HepG2 (cell line): ENCODE results near the gene CCSER1. TPM values are rescaled to one million over a fixed set of nuclear protein-coding genes. Genes with fewer than 3 reads are reported as not detected.
A peak's percentile ranks its signal among the peaks of the same experiment; 100 is the strongest.

Experiments
- CEBPG ChIP-seq: IDR thresholded peaks from 2 replicates; pipeline ENCODE4 v1.6.1; 2016
- HOXA5 ChIP-seq: sonication (generic); formaldehyde crosslinking; IDR thresholded peaks from 2 replicates; pipeline ENCODE4 v1.4.0; 2020; ENCODE audit warnings: missing genetic modification reagents
- KDM6A ChIP-seq: IDR thresholded peaks from 2 replicates; pipeline ENCODE4 v1.6.1; 2016; ENCODE audit warnings: low read depth
- MIXL1 ChIP-seq: IDR thresholded peaks from 2 replicates; pipeline ENCODE4 v1.6.1; 2016
- MYC ChIP-seq: sonication (generic); formaldehyde crosslinking; IDR thresholded peaks from 2 replicates; pipeline ENCODE4 v1.9.0; 2021; ENCODE audit warnings: missing genetic modification reagents, borderline replicate concordance
- NFKBIZ ChIP-seq: IDR thresholded peaks from 2 replicates; pipeline ENCODE4 v1.6.1; 2018; ENCODE audit warnings: missing genetic modification reagents, missing compliant biosample characterization
- PITX1 ChIP-seq: sonication (generic); formaldehyde crosslinking; IDR thresholded peaks from 2 replicates; pipeline ENCODE4 v1.5.1; 2020; ENCODE audit warnings: mild to moderate bottlenecking, missing genetic modification reagents
- POGZ ChIP-seq: sonication (generic); formaldehyde crosslinking; IDR thresholded peaks from 2 replicates; pipeline ENCODE4 v1.4.0; 2020; ENCODE audit warnings: mild to moderate bottlenecking, missing genetic modification reagents
- REPIN1 ChIP-seq: sonication (generic); formaldehyde crosslinking; IDR thresholded peaks from 2 replicates; pipeline ENCODE4 v1.8.0; 2022; ENCODE audit warnings: missing genetic modification reagents, low read depth, mild to moderate bottlenecking, borderline replicate concordance
- SMYD3 ChIP-seq: sonication (generic); formaldehyde crosslinking; IDR thresholded peaks from 2 replicates; pipeline ENCODE4 v1.8.1; 2023; ENCODE audit warnings: mild to moderate bottlenecking, missing genetic modification reagents
- SRSF1 ChIP-seq: fragments of 200-400 bp; formaldehyde crosslinking; optimal IDR thresholded peaks from 2 replicates; pipeline ENCODE3; 2017; ENCODE audit warnings: mild to moderate bottlenecking, low read depth, low read length, moderate library complexity
- ZBTB1 ChIP-seq: sonication (generic); formaldehyde crosslinking; IDR thresholded peaks from 2 replicates; pipeline ENCODE4 v1.4.0; 2020; ENCODE audit warnings: missing genetic modification reagents, borderline replicate concordance
- ZMYM4 ChIP-seq: sonication (generic); formaldehyde crosslinking; IDR thresholded peaks from 2 replicates; pipeline ENCODE4 v1.8.1; 2023; ENCODE audit warnings: mild to moderate bottlenecking, missing genetic modification reagents
- ZNF614 ChIP-seq: IDR thresholded peaks from 2 replicates; pipeline ENCODE4 v1.6.1; 2018; ENCODE audit warnings: missing biosample characterization, missing genetic modification reagents, inconsistent platforms, borderline replicate concordance
- ZNF83 ChIP-seq: sonication (generic); formaldehyde crosslinking; IDR thresholded peaks from 2 replicates; pipeline ENCODE4 v1.4.0; 2020; ENCODE audit warnings: missing genetic modification reagents, mild to moderate bottlenecking, borderline replicate concordance
- ZNF878 ChIP-seq: sonication (generic); formaldehyde crosslinking; IDR thresholded peaks from 2 replicates; pipeline ENCODE4 v1.8.1; 2023; ENCODE audit warnings: mild to moderate bottlenecking, missing genetic modification reagents, moderate library complexity
- polyA plus RNA-seq, 8 experiments: library from polyadenylated mRNA; depleted of rRNA in 3 of 8; stranded (reverse) in 7 of 8; unstranded in 1 of 8; fragments of >200 nt; fragmentation: Illumina TruSeq in 4 of 8; extraction: Trizol in 4 of 8; gene quantifications; 2 replicates each; pipeline versions ENCODE4 v1.2.1 to v1.2.3, GENCODE V29; 2011 to 2016; ENCODE audit warnings: low read depth in 4 of 8, missing spikeins in 1 of 8, mixed read lengths in 1 of 8; ENCODE audit not compliant: insufficient read depth in 1 of 8
- total RNA-seq, 5 experiments: library from RNA; depleted of rRNA; stranded (reverse); fragments of >200 nt; fragmentation: Illumina TruSeq; extraction: Trizol; gene quantifications; 2 replicates each; pipeline ENCODE4 v1.2.3, GENCODE V29; 2016; ENCODE audit warnings: low read depth in 1 of 5
- TF ChIP-seq, protein P1 (sequence below): fragments of 450-650 bp; IDR thresholded peaks from 2 replicates; pipeline ENCODE4 v1.6.1; 2017; ENCODE audit warnings: mild to moderate bottlenecking
- TF ChIP-seq, protein P2 (sequence below): sonication (generic); formaldehyde crosslinking; conservative IDR thresholded peaks from 2 replicates; pipeline ENCODE4 v1.8.0; 2022; ENCODE audit warnings: mild to moderate bottlenecking, moderate library complexity, missing genetic modification reagents
- TF ChIP-seq, protein P3 (sequence below): sonication (generic); formaldehyde crosslinking; IDR thresholded peaks from 2 replicates; pipeline ENCODE4 v1.4.0; 2020; ENCODE audit warnings: missing genetic modification reagents
- TF ChIP-seq, protein P4 (sequence below), 2 experiments: sonication (generic) in 1 of 2; formaldehyde crosslinking in 1 of 2; IDR thresholded peaks; 2 replicates each; pipeline versions ENCODE4 v1.4.0 to v1.6.1; 2016 to 2020; ENCODE audit warnings: borderline replicate concordance in 1 of 2, low read depth in 1 of 2, mild to moderate bottlenecking in 1 of 2, missing genetic modification reagents in 1 of 2

Gene CCSER1
- total and polyA plus RNA-seq, 2 of the 13 experiments (the other 11 are each of a cell fraction or from before 2014, with no cell fraction given), result not detected

DNA sequence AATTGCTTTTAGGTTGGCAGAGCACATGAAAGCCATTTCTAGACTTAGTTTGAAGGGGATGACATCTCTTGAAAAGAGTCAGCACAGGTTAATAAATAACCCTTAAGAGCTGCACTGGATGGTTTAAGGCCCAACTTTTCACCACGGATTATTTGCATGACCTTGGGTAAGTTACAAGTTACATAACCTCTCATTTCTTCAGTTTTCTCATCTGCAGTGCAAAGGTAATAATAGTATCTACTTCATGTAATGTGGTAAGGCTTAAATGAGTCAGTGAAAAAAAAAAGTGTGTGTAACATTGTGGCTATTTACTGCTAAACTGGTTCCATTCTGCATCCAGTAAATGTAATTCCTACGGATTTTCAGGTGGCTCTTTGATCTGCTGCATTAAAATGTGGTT is 715.8 kb downstream of the CCSER1 start (continued):
- 0 out of 2 replicates have a peak, but pooled peaks have one; percentile 25 for TF ChIP-seq PITX1 (CRISPR knock-in tag)
- TF ChIP-seq ZMYM4 (CRISPR knock-in tag), result peak; percentile 84
- TF ChIP-seq, protein P1, sequence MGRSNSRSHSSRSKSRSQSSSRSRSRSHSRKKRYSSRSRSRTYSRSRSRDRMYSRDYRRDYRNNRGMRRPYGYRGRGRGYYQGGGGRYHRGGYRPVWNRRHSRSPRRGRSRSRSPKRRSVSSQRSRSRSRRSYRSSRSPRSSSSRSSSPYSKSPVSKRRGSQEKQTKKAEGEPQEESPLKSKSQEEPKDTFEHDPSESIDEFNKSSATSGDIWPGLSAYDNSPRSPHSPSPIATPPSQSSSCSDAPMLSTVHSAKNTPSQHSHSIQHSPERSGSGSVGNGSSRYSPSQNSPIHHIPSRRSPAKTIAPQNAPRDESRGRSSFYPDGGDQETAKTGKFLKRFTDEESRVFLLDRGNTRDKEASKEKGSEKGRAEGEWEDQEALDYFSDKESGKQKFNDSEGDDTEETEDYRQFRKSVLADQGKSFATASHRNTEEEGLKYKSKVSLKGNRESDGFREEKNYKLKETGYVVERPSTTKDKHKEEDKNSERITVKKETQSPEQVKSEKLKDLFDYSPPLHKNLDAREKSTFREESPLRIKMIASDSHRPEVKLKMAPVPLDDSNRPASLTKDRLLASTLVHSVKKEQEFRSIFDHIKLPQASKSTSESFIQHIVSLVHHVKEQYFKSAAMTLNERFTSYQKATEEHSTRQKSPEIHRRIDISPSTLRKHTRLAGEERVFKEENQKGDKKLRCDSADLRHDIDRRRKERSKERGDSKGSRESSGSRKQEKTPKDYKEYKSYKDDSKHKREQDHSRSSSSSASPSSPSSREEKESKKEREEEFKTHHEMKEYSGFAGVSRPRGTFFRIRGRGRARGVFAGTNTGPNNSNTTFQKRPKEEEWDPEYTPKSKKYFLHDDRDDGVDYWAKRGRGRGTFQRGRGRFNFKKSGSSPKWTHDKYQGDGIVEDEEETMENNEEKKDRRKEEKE, result no peak
- TF ChIP-seq MIXL1 (CRISPR knock-in tag), result peak; percentile 73
- no peak for TF ChIP-seq ZNF878 (CRISPR knock-in tag)
- TF ChIP-seq KDM6A (CRISPR knock-in tag), result peak; percentile 32; the same call in 1 of the 2 replicates
- TF ChIP-seq MYC (CRISPR knock-in tag), result no peak
- peak; percentile 79 for TF ChIP-seq POGZ (CRISPR knock-in tag)
- peak; percentile 43 for TF ChIP-seq CEBPG (CRISPR knock-in tag)
- TF ChIP-seq ZNF614 (CRISPR knock-in tag), result peak; percentile 29; the same call in 1 of the 2 replicates
- TF ChIP-seq, protein P2, sequence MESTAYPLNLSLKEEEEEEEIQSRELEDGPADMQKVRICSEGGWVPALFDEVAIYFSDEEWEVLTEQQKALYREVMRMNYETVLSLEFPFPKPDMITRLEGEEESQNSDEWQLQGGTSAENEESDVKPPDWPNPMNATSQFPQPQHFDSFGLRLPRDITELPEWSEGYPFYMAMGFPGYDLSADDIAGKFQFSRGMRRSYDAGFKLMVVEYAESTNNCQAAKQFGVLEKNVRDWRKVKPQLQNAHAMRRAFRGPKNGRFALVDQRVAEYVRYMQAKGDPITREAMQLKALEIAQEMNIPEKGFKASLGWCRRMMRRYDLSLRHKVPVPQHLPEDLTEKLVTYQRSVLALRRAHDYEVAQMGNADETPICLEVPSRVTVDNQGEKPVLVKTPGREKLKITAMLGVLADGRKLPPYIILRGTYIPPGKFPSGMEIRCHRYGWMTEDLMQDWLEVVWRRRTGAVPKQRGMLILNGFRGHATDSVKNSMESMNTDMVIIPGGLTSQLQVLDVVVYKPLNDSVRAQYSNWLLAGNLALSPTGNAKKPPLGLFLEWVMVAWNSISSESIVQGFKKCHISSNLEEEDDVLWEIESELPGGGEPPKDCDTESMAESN (CRISPR knock-in tag), result no peak
- peak; percentile 91 for TF ChIP-seq REPIN1
- TF ChIP-seq, protein P3, sequence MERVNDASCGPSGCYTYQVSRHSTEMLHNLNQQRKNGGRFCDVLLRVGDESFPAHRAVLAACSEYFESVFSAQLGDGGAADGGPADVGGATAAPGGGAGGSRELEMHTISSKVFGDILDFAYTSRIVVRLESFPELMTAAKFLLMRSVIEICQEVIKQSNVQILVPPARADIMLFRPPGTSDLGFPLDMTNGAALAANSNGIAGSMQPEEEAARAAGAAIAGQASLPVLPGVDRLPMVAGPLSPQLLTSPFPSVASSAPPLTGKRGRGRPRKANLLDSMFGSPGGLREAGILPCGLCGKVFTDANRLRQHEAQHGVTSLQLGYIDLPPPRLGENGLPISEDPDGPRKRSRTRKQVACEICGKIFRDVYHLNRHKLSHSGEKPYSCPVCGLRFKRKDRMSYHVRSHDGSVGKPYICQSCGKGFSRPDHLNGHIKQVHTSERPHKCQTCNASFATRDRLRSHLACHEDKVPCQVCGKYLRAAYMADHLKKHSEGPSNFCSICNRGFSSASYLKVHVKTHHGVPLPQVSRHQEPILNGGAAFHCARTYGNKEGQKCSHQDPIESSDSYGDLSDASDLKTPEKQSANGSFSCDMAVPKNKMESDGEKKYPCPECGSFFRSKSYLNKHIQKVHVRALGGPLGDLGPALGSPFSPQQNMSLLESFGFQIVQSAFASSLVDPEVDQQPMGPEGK (CRISPR knock-in tag), result no peak
- TF ChIP-seq, protein P4, sequence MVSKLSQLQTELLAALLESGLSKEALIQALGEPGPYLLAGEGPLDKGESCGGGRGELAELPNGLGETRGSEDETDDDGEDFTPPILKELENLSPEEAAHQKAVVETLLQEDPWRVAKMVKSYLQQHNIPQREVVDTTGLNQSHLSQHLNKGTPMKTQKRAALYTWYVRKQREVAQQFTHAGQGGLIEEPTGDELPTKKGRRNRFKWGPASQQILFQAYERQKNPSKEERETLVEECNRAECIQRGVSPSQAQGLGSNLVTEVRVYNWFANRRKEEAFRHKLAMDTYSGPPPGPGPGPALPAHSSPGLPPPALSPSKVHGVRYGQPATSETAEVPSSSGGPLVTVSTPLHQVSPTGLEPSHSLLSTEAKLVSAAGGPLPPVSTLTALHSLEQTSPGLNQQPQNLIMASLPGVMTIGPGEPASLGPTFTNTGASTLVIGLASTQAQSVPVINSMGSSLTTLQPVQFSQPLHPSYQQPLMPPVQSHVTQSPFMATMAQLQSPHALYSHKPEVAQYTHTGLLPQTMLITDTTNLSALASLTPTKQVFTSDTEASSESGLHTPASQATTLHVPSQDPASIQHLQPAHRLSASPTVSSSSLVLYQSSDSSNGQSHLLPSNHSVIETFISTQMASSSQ (IDR thresholded peaks at IDR 0.05; ENCODE audit: low read depth), result peak; percentile 91
- TF ChIP-seq, protein P4 (CRISPR knock-in tag; IDR thresholded peaks at IDR 0.05; ENCODE audit: borderline replicate concordance), result peak; percentile 94
- 0 out of 2 replicates have a peak, but pooled peaks have one; percentile 30 for TF ChIP-seq NFKBIZ (CRISPR knock-in tag)
- TF ChIP-seq ZBTB1 (CRISPR knock-in tag), result no peak
- TF ChIP-seq SMYD3, result 0 out of 2 replicates have a peak, but pooled peaks have one; percentile 28
- no peak for TF ChIP-seq ZNF83 (CRISPR knock-in tag)
- TF ChIP-seq HOXA5 (CRISPR knock-in tag), result no peak
- TF ChIP-seq SRSF1, result no peak
